H1 (cell line): ENCODE measurements around the gene SPATS2.

Experiments
- ASH2L ChIP-seq: fragments of 200-600, 300-600 bp; sonication (generic); IDR thresholded peaks from one replicate; pipeline ENCODE4 v1.7.1; 2017; ENCODE audit warnings: low read length
- CBX8 ChIP-seq: fragments of 300-800, 300-1000 bp; sonication (generic); IDR thresholded peaks from 2 replicates; pipeline ENCODE4 v1.7.1; 2016; ENCODE audit warnings: low read depth, low read length, borderline replicate concordance
- CEBPB ChIP-seq: IDR thresholded peaks from 2 replicates; pipeline ENCODE4 v1.6.1; 2012; ENCODE audit warnings: low read depth, low read length
- CTCF ChIP-seq, 3 experiments: IDR thresholded peaks; 1 replicate in 2 of 3; 2 replicates in 1 of 3; pipeline versions ENCODE4 v1.5.1 to v1.6.1; 2011; ENCODE audit warnings: low read length in 3 of 3, mild to moderate bottlenecking in 3 of 3, inconsistent platforms in 2 of 3, low read depth in 1 of 3, moderate library complexity in 1 of 3; ENCODE audit not compliant: insufficient read depth in 1 of 3; ENCODE audit errors: control extremely low read depth in 1 of 3
- EP300 ChIP-seq, 2 experiments: IDR thresholded peaks; 1 replicate in 1 of 2; 2 replicates in 1 of 2; pipeline ENCODE4 v1.6.1; 2011 to 2012; ENCODE audit warnings: low read depth in 2 of 2, low read length in 2 of 2, mild to moderate bottlenecking in 2 of 2, borderline replicate concordance in 1 of 2, inconsistent platforms in 1 of 2, moderate library complexity in 1 of 2
- EZH2 ChIP-seq: fragments of 200-600 bp; sonication (generic); IDR thresholded peaks from 2 replicates; pipeline ENCODE4 v1.7.1; 2012; ENCODE audit warnings: low read depth, mild to moderate bottlenecking, moderate library complexity, low read length, inconsistent platforms; ENCODE audit not compliant: severe bottlenecking
- HDAC6 ChIP-seq: IDR thresholded peaks from one replicate; pipeline ENCODE4 v1.7.1; 2012; ENCODE audit warnings: low read depth, mild to moderate bottlenecking, inconsistent platforms, low read length, moderate library complexity
- NANOG ChIP-seq: IDR thresholded peaks from 2 replicates; pipeline ENCODE4 v1.6.1; 2011; ENCODE audit warnings: low read length, low read depth, mild to moderate bottlenecking, inconsistent platforms; ENCODE audit not compliant: insufficient read depth, poor library complexity, severe bottlenecking
- NRF1 ChIP-seq: IDR thresholded peaks from 2 replicates; pipeline ENCODE4 v1.6.1; 2011; ENCODE audit warnings: mild to moderate bottlenecking, low read depth, low read length, improper control_type of control experiment
- POLR2A ChIP-seq, 2 experiments: IDR thresholded peaks; 1 replicate in 1 of 2; 2 replicates in 1 of 2; pipeline ENCODE4 v1.6.1; 2011; ENCODE audit warnings: low read depth in 2 of 2, low read length in 2 of 2, mild to moderate bottlenecking in 2 of 2; ENCODE audit errors: control extremely low read depth in 1 of 2
- RFX5 ChIP-seq: IDR thresholded peaks from 2 replicates; pipeline ENCODE4 v1.6.1; 2011; ENCODE audit warnings: low read depth, low read length, improper control_type of control experiment, borderline replicate concordance
- SRF ChIP-seq: IDR thresholded peaks from 2 replicates; pipeline ENCODE4 v1.6.1; 2011; ENCODE audit warnings: mild to moderate bottlenecking, low read depth, low read length, moderate library complexity
- TCF12 ChIP-seq: IDR thresholded peaks from 2 replicates; pipeline ENCODE4 v1.6.1; 2011; ENCODE audit warnings: low read depth, mild to moderate bottlenecking, low read length

GRCh38 chr12:49344486-49345050, 22.7 kb upstream of the SPATS2 start:
- no peak for TF ChIP-seq CBX8
- no peak for TF ChIP-seq EP300 (IDR thresholded peaks at IDR 0.05; ENCODE audit: borderline replicate concordance in 1 of 2, low read depth in 2 of 2, low read length in 2 of 2)
- TF ChIP-seq TCF12 = no peak
- no peak for TF ChIP-seq SRF
- TF ChIP-seq CTCF (IDR thresholded peaks at IDR 0.05; ENCODE audit: control extremely low read depth in 1 of 3, insufficient read depth in 1 of 3, low read depth in 1 of 3, low read length in 3 of 3) = no peak
- no peak for TF ChIP-seq NANOG
- no peak for TF ChIP-seq NRF1
- no peak for TF ChIP-seq CEBPB
- TF ChIP-seq RFX5 = no peak
- TF ChIP-seq HDAC6 = no peak
- TF ChIP-seq ASH2L = no peak
- TF ChIP-seq EZH2 = no peak
- TF ChIP-seq POLR2A (IDR thresholded peaks at IDR 0.05; ENCODE audit: control extremely low read depth in 1 of 2, low read depth in 2 of 2, low read length in 2 of 2) = no peak
